Measurements from ENCODE around the gene ZMYND12.
A peak's percentile ranks its signal among the peaks of the same experiment; 100 is the strongest.
"Not testable (repeated sequence)": the region's sequence is repeated elsewhere in the genome, so short reads cannot be mapped to it uniquely, and the experiment has no call there.

The ZMYND12 gene, protein sequence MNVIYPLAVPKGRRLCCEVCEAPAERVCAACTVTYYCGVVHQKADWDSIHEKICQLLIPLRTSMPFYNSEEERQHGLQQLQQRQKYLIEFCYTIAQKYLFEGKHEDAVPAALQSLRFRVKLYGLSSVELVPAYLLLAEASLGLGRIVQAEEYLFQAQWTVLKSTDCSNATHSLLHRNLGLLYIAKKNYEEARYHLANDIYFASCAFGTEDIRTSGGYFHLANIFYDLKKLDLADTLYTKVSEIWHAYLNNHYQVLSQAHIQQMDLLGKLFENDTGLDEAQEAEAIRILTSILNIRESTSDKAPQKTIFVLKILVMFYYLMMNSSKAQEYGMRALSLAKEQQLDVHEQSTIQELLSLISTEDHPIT

DNA sequence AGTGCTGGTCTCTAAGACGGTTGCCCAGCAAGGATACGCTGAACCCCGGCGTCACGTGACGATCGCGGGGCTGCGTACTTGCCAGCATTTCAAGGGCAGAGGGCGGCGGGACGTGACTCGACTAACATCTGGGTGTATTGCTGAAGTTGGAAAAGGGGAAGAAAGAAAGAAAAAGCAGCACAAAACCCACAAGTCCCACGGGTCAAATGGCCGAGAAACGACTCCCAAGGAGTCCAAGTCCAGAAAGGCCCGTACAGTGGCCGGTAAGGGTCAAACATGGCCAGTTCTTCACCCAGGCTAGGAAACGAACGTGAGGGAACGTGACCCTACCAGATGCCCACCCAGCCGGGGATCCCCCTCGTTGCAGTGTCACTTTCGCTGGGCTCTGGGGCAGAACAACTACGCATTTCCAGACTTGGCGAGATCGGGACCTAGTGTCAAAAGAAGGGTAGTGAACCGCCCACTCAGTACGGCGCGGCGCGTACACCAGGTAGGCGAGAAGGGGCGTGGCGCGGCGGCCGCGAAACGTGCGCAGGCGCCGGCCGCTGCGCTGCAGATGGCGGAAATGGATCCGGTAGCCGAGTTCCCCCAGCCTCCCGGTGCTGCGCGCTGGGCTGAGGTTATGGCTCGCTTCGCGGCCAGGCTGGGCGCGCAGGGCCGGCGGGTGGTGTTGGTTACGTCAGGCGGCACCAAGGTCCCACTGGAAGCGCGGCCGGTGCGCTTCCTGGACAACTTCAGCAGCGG, at the start of gene ZMYND12, which contains the start of gene PPCS:
TSS of gene ZMYND12 (minus strand) at position 13 of the 744 bp plus-strand sequence. CDS start 25 bp downstream, outside the sequence.
TSS of gene PPCS (plus strand) at position 534 of the 744 bp plus-strand sequence. CDS start at position 557, 23 bp downstream.
- peak; percentile 91 for DNase-seq

DNA sequence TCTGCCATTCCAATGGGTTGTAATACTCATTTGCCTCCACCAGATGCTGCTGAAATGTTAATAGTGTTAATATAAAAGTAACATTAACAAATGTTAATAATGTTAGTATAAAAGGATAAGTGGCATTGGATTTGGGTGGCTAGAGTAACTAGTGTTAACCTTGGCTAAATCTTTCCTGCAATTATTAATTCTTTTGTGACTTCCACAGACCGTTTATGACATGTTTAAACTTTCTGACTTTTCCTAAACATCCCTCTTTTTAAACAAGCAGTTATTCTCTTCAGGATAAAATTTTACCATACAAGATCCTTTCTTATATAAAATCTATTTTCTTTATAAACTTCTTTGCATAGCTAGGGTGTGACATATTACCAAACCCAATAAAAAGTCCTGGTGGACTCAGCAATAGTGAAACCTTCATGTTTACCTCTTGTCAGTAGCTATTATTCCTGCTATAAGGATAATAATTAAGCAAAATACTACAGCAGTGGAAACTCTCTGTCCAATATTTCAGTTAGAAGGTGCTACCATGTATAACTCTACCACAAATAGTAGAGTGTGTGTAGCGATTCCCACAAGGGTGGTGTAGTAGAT, 48.8 kb upstream of the ZMYND12 start:
- DNase-seq, result no peak

DNA sequence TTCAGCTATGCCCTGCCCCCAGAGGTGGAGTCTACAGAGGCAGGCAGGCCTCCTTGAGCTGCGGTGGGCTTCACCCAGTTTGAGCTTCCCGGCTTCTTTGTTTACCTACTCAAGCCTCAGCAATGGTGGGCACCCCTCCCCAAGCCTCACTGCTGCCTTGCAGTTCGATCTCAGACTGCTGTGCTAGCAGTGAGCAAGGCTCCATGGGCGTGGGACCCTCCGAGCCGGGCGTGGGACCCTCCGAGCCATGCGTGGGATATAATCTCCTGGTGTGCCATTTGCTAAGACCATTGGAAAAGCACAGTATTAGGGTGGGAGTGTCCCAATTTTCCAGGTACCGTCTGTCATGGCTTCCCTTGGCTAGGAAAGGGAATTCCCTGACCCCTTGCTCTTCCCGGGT, 46.2 kb upstream of the ZMYND12 start:
- DNase-seq, result not testable (repeated sequence)

DNA sequence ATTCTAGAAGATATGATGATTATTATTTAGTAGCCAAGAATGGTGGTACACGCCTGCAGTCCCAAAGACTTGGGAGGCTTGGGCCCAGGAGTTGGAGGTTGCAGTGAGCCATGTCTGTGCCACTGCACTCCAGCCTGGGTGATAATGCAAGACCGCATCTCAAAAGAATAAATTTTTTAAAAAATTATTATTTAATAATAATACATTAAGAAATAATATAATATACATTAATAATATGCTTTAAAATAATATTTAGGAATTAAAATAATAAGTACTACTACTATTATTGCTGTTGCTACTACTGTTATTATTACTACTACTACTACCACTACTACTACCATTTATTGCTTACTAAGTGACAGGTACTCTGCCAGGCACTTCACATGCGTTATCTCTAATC, 34.4 kb upstream of the ZMYND12 start:
- DNase-seq, result no peak

DNA sequence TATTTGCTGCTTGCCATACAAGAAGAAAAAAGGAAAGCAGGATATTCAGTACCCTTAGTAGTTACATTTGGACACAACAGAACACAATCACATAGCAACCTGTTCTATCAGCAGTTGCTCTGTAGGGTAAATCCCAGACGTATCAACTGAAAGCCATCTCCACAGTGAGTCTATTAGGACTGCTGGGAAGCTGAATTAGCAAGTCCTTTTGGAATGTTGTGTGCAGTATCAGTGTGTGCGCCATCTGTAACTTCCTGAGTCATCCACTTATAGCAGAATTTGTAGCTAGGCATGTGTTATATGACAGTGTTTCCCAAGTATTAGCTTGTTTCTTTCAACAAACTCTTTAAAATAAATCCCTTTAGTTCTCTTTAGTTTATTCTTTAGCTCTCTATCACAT, 28.6 kb upstream of the ZMYND12 start:
- DNase-seq, result no peak

DNA sequence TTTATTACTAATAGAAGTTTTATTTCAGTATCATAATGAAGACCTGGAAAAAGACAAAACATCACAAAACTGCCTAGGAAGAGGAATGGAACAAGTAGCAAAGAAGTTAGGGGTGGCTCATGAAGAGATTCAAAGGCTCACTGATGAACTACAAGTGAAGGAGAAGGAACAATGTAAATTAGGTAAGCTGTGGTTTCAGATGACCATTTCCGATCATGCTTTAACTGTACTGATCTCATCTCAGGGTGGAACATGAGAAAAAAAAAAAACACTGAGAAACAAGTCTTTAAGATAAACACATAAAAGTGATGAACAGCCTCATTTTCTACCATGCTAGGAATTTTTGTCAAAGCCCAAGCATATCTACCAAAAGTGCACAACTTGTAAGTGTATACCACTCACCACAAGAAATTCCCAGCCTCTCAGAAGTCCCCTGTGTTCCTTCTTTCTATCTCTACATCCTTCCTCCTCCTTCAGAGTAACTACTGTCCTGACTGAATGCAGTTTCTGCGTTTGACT, 26.9 kb upstream of the ZMYND12 start:
- no peak for DNase-seq

DNA sequence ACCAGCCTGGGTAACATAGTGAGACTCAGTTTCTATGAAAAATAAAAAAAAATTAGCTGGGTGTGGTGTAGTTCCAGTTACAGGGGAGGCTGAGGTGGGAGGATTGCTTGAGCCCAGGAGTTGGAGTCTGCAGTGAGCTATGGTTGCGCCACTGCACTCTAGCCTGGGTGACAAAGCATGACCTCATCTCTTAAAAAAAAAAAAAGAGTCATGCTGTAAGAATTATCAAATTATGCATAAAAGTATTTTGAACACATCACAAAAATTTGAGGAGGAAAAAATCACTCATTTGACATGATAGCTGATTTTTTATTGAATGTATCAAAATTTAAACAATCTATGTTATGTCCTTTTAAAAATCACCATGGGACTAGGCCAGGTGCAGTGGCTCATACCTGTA, 25.1 kb upstream of the ZMYND12 start:
- DNase-seq, result no peak

DNA sequence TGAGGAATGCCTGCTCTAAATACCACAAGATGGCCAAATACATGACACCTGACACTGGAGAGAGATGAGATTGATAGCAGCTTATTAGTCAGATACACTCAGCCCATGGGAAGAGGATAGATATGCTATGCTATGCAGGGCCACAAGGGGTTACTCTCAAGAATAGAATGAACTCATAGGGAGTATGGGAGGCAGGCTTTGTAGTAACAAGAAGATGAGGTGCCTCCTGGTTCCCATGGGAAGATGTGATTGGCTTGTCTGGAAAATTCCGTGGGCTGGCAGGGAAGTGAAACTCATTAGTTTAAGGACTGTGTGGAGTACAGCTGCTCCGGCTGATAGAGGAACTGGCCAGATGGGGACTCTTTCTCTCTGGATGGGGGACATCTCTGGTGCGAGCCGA, 23.8 kb upstream of the ZMYND12 start:
- no peak for DNase-seq

DNA sequence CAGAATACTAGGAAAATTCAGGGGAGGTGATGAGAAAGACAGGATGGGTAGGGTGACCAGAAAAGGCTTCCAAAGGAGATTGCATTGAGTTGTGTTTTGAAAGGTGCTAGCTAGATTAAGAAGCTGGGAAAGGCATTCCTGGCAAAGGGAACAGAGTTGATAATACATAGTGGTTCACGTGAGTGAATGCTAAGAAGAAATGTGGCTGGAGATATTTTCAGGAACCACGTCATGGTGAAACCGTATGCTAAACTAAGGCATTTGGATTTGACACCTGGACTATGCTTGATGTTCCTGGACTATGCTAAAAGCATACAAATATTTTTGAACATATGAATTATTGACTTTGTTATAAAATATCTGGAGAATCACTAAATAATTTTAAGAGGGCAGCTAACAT, 22.0 kb upstream of the ZMYND12 start:
- no peak for DNase-seq

DNA sequence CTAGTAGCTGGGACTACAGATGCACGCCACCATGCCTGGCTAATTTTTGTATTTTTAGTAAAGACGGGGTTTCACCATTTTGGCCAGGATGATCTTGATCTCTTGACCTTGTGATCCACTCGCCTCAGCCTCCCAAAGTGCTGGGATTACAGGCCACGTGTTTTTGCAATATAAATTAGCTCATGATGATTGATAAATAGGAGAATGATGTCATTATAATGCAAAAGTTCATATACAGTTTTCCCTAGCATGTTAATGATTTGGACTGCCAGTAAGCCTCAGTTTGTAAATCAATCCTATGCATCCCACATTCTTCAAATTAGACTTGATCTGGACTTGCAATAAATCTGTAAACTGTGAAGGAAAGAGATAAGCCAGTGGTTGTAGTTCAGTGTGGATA, 21.5 kb upstream of the ZMYND12 start:
- DNase-seq, result not testable (repeated sequence)

DNA sequence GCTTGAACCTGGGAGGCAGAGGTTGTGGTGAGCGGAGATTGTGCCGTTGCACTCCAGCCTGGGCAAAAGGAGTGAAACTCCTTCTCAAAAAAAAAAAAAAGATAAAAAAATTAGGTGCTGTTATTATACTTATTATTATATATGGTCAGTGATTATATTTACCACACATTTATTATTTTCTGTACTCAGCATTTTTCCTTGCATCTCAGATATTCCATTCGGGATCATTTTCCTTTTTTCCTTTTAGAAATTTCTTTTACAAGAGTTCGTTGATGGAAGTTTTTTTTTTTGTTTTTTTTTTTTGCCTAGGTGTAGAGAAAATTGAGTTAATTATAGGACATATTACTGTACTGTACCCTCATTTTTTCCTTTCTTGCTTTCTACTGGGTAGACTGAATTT, 20.8 kb upstream of the ZMYND12 start:
- no peak for DNase-seq

DNA sequence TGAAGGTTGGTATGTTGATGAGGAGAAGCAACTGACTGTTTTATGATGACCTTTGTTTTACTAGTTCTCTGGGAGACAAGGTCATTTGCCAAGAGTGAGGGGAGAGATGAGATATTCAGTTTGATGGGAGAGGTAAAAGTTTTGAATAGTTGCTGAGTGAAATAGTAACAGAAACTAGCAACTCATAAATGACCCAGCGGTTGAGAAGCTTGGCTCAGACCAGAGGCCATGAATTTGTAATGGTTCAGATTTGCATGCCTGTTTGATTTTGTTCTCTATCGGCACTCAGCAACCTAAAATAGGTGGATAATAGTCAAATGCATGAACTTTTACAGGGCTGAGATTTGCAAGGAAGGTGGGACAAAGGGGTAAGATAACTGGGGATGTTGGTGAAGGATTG, 13.9 kb upstream of the ZMYND12 start:
- no peak for DNase-seq

DNA sequence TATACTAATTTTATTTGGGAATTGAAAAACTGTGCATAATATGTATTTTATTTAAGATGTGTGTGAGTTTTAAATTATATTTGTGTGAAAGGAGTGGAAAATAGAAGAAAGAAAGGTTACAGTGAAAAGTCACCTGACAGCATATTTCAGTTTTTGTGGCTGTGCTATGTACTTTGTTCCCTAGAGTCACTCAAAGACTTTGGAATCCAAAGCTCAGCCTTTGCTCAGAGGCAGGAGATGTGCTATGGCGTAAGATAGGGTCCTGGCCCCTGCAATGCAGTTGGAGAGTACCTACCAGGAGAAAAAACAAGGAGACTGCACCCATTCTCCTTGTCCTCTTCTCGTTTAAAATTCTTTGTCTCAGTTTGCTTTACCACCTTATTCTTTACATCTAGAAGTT, 10.2 kb upstream of the ZMYND12 start:
- no peak for DNase-seq

DNA sequence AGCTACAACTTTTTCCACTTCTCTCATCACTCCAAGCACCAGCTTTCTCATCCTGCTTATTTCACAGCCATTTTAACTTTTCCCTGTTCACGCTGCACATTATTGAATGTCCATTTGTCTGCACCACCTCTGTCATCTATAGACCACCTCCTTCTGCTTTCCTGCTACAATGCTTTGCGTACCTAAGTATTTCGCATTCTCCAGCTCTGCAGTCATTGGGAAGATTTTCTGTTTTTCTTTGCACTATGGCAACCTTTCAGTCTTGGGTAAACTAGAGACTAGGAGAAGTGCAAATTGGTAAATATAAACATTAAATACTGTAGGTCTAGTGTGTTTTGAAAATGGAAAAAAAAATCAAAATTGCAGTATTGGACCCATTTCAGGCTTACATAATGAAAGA, 8.1 kb upstream of the ZMYND12 start:
- no peak for DNase-seq

DNA sequence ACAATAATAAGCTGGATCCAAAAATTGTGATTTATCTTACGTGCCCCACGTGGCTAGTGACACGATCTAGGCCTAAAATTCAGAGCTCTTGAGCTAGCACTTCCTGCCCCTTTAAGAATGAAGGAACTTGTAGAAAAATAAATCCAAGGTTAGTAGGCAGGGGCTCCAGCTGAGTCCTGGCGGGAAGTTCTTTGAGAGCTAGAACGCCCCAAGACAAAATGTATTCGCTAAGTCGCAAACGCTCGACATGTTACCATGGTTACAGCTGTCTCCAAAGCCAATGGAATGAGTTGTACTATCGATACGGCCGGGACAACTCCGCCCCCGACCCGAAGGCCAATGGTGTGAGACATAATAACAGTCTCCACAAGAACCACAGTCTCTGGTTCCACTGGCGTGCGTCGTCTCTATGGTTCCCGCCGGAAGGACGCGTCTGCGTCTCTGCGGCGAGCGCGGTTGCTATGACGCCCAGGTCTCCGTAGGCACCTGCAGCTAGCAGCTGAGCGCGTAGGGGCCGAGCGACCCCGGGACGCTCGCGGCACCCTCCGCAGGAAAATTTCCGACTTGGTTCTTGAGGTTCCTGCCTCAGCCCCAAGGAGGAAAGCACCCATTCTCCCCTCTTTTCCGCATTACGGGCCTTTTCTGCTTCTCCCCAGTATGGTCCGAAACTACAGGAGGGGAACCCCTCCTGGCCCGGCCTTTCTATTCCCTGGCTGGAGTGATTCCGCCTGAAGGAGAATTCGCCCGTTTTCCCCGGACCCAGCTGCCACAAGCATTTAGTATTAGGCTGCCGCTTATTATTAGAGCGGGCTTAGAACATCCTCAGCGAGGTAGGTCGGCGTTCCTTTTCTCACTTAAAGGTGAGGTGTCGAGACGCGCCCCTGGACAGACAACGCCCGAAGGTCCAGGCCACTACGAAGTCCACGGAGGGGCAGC, 7.3 kb upstream of the ZMYND12 start, which contains the start of gene CCDC30:
TSS of gene CCDC30 (plus strand) at position 459 of the 936 bp plus-strand sequence. CDS start 17,266 bp downstream, outside the sequence.
- peak; percentile 98 for DNase-seq

DNA sequence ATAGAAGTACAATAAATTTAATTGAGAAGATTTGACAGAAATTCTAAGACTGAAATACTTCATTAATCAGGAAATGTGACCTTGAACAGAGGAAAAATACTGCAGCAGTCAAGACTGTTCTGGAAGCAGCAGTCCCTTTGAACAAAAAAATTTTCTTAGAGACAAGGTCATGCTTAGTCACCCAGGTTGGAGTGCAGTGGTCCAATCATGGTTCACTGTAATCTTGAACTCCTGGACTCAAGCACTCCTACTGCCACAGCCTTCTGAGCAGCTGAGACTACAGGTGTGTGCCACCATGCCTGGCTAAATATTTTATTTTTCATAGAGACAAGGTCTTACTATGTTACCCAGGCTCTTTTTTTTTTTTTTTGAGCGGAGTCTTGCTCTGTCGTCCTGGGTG, 5.4 kb upstream of the ZMYND12 start:
- DNase-seq, result no peak

DNA sequence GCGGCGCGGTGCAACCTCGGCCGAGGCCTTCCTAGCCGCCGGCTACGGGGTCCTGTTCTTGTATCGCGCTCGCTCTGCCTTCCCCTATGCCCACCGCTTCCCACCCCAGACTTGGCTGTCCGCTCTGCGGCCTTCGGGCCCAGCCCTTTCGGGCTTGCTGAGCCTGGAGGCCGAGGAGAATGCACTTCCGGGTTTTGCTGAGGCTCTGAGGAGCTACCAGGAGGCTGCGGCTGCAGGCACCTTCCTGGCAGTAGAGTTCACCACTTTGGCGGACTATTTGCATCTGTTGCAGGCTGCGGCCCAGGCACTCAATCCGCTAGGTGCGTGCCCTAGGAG, 900 bp upstream of the ZMYND12 start:
- peak; percentile 61 to 62 for DNase-seq

DNA sequence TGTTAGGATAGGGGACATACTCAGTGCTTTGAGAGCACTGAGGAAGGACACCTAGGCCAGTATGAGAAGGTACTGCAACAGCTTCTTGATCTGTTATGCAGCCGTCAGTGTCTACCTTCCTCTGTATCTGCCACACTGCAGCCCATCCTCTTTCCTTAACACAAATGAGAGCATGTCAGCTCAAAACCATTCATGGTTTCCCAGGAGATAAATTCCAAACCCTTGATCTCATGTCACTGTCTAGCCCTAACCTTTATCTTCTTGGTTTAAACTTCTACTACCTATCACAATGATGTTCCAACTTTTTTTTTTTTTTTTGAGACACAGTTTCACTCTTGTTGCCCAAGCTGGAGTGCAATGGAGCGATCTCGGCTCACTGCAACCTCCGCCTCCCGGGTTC, 1.4 kb downstream of the ZMYND12 start:
- DNase-seq, result no peak

DNA sequence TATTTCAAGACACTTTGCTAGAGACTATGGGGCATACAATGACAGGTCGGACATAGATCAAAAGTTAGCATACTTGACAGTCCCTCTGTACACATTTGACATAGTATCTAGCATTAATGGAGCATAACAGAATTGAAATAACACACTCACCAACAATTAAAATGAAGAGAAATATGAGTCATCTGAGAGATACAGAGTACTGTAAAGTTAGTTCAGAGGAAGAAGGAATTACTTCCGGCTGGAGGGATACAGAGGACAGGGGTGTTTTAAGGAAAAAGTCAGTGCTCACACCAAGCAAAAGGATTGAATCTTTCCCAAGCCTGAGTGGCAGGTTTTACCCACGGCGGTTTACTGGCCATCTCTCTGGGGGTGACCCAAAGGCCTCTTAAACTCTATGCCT, 2.4 kb downstream of the ZMYND12 start:
- DNase-seq, result no peak

DNA sequence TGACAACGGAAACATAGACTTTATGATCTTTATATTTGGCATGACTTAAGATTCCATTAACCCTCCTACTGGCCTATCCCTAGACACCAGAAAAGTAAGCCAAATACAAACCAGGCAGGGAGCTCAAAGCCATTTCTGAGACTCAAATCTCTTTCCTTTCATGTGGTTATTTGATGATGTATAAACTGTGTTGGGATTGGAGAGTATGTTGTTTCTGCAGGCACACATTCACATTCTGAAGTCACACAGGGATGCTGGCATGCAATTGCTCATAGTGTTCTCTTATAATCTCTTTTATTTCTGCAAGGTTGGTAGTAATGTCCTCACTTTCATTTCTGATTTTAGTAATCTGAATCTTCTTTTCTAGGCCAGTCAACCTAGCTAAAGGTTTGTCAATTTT, 5.8 kb downstream of the ZMYND12 start:
- no peak for DNase-seq

DNA sequence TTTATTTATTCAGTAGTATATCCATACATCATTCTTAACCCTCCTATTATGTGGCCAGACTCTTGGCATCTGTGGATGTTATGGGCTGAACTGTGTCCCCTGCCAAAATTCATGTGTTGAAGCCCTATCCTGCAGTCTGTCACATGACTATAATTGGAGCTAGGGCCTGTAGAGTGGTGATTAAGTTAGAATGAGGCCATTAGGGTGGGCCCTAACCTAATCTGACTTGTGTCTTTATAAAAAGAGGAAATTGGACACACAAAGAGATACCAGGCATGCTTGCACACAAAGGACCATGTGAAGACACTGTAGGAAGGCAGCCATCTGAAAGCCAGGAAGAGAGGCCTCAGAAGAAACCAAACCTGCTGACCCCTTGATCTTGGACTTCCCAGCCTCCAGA, 6.6 kb downstream of the ZMYND12 start:
- no peak for DNase-seq

DNA sequence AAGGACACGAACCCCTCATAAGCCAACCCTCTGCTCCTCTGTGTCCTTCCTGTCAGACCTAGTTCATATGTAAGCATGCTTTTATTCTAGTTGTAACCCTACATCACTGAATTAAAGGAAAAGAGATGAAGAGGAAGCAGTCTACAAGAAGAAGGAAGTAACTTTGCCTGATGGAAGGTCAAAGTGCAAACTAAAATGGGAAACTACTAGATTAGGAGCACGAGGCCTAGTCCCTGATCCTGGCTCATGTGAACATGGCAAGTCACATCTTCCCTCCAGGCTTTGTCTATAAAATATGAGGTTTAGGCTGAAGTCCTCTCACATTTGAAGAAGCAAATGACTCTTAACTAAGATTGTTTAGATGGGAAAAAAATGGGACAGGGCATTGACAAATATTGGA, 13.2 kb downstream of the ZMYND12 start:
- DNase-seq, result no peak

DNA sequence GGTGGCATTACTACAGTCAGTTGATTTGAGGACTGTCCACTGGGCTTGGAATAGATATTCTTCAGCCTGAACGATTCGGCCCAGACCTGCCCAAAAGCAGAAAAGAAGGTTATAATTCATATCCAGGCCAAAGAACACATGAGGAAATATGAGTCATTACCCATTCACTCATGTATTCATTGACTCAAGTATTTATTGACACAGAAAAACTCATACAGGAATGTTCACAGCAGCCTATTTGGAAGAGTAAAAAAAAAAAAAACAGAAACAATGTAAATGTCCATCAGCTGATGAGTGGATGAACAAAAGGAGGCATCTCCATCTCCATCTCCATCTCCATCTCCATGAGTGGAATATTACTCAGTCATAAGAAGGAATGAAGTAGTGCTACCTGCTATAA, 15.9 kb downstream of the ZMYND12 start:
- no peak for DNase-seq
